Smooth muscle cell (in vitro differentiated cells): ENCODE results near the gene KAT8. TPM values are rescaled to one million over a fixed set of nuclear protein-coding genes. Genes with fewer than 3 reads are reported as not detected.

Experiments used
- DNase-seq: peaks from one replicate; lab custom pipeline; 2025; ENCODE audit not compliant: unreplicated experiment; lab: John Stamatoyannopoulos, UW
- H2AFZ ChIP-seq: fragments of 200-600 bp; sonication (generic); 2 replicates; pipeline ENCODE4 v1.6.0; 2016; ENCODE audit warnings: antibody characterized with exemption, low read depth, mild to moderate bottlenecking
- H3F3A ChIP-seq: fragments of 200-600 bp; sonication (generic); 2 replicates; pipeline ENCODE4 v1.6.0; 2017; ENCODE audit warnings: antibody characterized with exemption, low read depth
- H3K27ac ChIP-seq: fragments of 200-600 bp; sonication (generic); 2 replicates; pipeline ENCODE4 v1.5.1; 2016; ENCODE audit warnings: low read depth, mild to moderate bottlenecking
- H3K27me3 ChIP-seq: fragments of 200-600 bp; sonication (generic); 2 replicates; pipeline ENCODE4 v1.6.1; 2016; ENCODE audit warnings: low read depth, mild to moderate bottlenecking
- H3K36me3 ChIP-seq: fragments of 200-600 bp; sonication (generic); 2 replicates; pipeline ENCODE4 v1.5.1; 2016; ENCODE audit warnings: low read depth
- H3K4me1 ChIP-seq: fragments of 200-600 bp; sonication (generic); 2 replicates; pipeline ENCODE4 v1.5.1; 2016; ENCODE audit warnings: low read depth
- H3K4me2 ChIP-seq: fragments of 200-600 bp; sonication (generic); 2 replicates; pipeline ENCODE4 v1.6.0; 2016; ENCODE audit warnings: mild to moderate bottlenecking
- H3K4me3 ChIP-seq: fragments of 200-600 bp; sonication (generic); 2 replicates; pipeline ENCODE4 v1.5.1; 2016; ENCODE audit warnings: mild to moderate bottlenecking
- H3K79me2 ChIP-seq: fragments of 200-600 bp; sonication (generic); 2 replicates; pipeline ENCODE4 v1.6.0; 2016; ENCODE audit warnings: low read depth, mild to moderate bottlenecking
- H3K9ac ChIP-seq: fragments of 200-600 bp; sonication (generic); 2 replicates; pipeline ENCODE4 v1.6.0; 2016; ENCODE audit warnings: low read depth
- H3K9me3 ChIP-seq: fragments of 200-600 bp; sonication (generic); replicated peaks from 2 replicates; pipeline ENCODE4 v1.5.1; 2016; ENCODE audit warnings: low read depth
- H4K20me1 ChIP-seq: fragments of 200-600 bp; sonication (generic); 2 replicates; pipeline ENCODE4 v1.6.0; 2016; ENCODE audit warnings: low read depth
- CTCF ChIP-seq: fragments of 200-600 bp; sonication (generic); IDR thresholded peaks from 2 replicates; pipeline ENCODE4 v1.5.1; 2017; ENCODE audit warnings: borderline replicate concordance, mild to moderate bottlenecking, antibody characterized with exemption; ENCODE audit not compliant: insufficient read depth, poor library complexity, severe bottlenecking
- WGBS: methylation state at CpG from one replicate; pipeline ENCODE4 v1.1.7; 2016; ENCODE audit warnings: low lambda C conversion rate; 5-methylcytosine and 5-hydroxymethylcytosine counted together
- polyA plus RNA-seq: library from polyadenylated mRNA; unstranded; fragments of >200 nt; fragmentation: Nextera tagmentation; extraction: Ambion mirVana; gene quantifications from 2 replicates; pipeline ENCODE4 v1.2.1, GENCODE V29; 2016
- total RNA-seq: library from RNA; depleted of rRNA; stranded (reverse); fragments of >200 nt; gene quantifications from 2 replicates; pipeline ENCODE4 v1.2.3, GENCODE V29; 2014

Gene KAT8
- total and polyA plus RNA-seq, 2 experiments from 2014 or later: 29.1 to 32.9 TPM

- Histone ChIP-seq H3K4me1 (peaks cover 15% of the 10 kb centered on the region), H2AFZ (peak overlapping the region; percentile 71), H3K27me3 (no peaks in the 10 kb centered on the region), H3K9me3 (no peaks in the 10 kb centered on the region), H3F3A (no peaks in the 10 kb centered on the region), H3K36me3 (no peaks in the 10 kb centered on the region), H3K4me3 (peak overlapping the region; percentile 76), H4K20me1 (peaks cover 5% of the 10 kb centered on the region), H3K79me2 (peaks cover 70% of the 10 kb centered on the region), H3K4me2 (peak overlapping the region; percentile 85), H3K27ac (peak overlapping the region; percentile 94), H3K9ac (peak overlapping the region; percentile 92)
- TF ChIP-seq CTCF: no peak
- WGBS: under 1% methylated on average over 65 of the region's 83 CpGs
- DNase-seq: peak; percentile 86
Observed at GRCh38 chr16:31073142-31073969, 44.1 kb upstream of the KAT8 start.

GRCh38 chr16:31073970-31074813, 43.3 kb upstream of the KAT8 start, which contains the start of the genes ZNF646 and ZNF668:
TSS of gene ZNF646 (plus strand) at chr16:31074422. CDS start at chr16:31076325, 1,903 bp downstream.
TSS of gene ZNF668 (minus strand) at chr16:31074240. CDS start at chr16:31064459, 9,781 bp downstream.
- peak; percentile 80 for DNase-seq
- Histone ChIP-seq H3K4me2 (peak within 1 kb of the TSS; percentile 85), H3K79me2 (peaks cover 62% of the 10 kb centered on the region), H2AFZ (peak within 1 kb of the TSS; percentile 71), H3K9ac (peak within 1 kb of the TSS; percentile 95), H3F3A (no peaks in the 10 kb centered on the region), H3K4me1 (peaks cover 15% of the 10 kb centered on the region), H3K9me3 (no peaks in the 10 kb centered on the region), H4K20me1 (peaks cover 3% of the 10 kb centered on the region), H3K27me3 (no peaks in the 10 kb centered on the region), H3K36me3 (no peaks in the 10 kb centered on the region), H3K27ac (peak within 1 kb of the TSS; percentile 94), H3K4me3 (peak within 1 kb of the TSS; percentile 76)
- under 1% methylated on average over 48 of the region's 48 CpGs for WGBS
- TF ChIP-seq CTCF: no peak

GRCh38 chr16:31074814-31075183, 42.7 kb upstream of the KAT8 start:
- H3K9me3 ChIP-seq: no peaks in the 10 kb centered on the region
- TF ChIP-seq CTCF: no peak
- H3K4me2 ChIP-seq: peak overlapping the region; percentile 85
- H3K79me2 ChIP-seq: peaks cover 57% of the 10 kb centered on the region
- H3K27ac ChIP-seq: peak overlapping the region; percentile 94
- DNase-seq: no peak
- H3K4me3 ChIP-seq: peak overlapping the region; percentile 76
- no peaks in the 10 kb centered on the region for H3K36me3 ChIP-seq
- no peaks in the 10 kb centered on the region for H3F3A ChIP-seq
- peaks cover 3% of the 10 kb centered on the region for H4K20me1 ChIP-seq
- WGBS: 4% methylated on average over 7 of the region's 7 CpGs
- H3K9ac ChIP-seq: peak overlapping the region; percentile 95
- peaks cover 15% of the 10 kb centered on the region for H3K4me1 ChIP-seq
- H3K27me3 ChIP-seq: no peaks in the 10 kb centered on the region
- peak overlapping the region; percentile 29 for H2AFZ ChIP-seq
